ENCODE data around the gene SEBOX. TPM values are rescaled to one million over a fixed set of nuclear protein-coding genes. Genes with fewer than 3 reads are reported as not detected.

SEBOX gene
- total RNA-seq, 1 experiment from 2014 or later, result not detected

DNA sequence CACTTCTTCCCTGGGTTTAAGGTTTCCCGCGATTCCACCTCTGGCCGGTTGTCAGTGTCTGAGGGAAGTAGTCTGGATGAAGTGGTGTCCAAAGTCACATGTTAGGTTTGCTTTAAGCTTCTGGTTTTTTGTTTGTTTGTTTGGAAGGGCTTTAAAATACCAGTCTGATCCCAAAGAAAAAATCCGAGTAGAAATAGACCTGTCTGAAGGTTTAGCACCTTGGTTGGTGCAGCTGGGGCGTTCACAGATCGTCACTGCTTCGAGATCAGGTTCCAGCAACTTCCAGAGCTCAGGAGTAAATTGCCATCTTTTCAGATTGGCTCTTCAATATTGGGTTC, 45.4 kb downstream of the SEBOX start:
- no peak for DNase-seq (ENCODE audit: low read depth)

DNA sequence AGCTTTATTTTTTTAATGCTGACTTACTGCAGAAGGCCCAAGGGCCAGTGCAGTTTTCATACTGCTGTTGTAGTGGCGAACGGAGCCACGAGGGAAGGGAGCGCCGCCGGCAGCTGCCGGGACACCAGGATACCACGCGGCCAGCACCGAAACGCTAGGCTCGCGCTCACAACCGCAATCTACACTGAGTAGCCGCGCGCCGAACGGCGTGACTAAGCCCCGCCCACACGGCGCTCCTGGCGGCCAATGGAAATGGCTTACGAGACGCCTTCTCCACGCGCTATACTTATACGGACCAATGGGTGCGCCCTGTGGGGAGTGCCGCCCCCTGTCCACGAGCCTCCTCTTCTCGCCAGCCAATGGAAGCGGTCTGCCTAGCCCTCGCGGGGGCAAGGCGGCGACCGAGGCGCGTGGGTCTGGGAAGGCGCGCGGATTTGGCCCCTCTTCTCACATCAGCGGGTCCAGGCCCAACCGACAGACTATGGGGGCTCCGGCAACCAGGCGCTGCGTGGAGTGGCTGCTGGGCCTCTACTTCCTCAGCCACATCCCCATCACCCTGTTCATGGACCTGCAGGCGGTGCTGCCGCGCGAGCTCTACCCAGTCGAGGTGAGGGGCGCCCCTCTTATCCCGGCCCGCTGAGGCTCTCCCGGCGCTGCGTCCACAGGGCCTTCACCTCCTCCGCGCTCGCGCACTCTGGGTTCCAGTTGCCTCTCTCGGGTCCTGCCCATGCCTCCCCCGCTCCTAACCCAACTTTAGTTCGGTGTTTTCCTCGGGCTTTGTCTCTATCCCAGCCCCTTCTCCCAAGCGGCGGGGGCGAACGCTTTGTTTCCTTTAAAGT, 46.0 kb downstream of the SEBOX start, which contains the start of gene TMEM97:
Gene TMEM97, plus strand, starts transcription at position 442 of the 839 bp plus-strand sequence. Its CDS starts 40 bp downstream, at position 482.
- DNase-seq (ENCODE audit: low read depth), result peak; percentile 95

DNA sequence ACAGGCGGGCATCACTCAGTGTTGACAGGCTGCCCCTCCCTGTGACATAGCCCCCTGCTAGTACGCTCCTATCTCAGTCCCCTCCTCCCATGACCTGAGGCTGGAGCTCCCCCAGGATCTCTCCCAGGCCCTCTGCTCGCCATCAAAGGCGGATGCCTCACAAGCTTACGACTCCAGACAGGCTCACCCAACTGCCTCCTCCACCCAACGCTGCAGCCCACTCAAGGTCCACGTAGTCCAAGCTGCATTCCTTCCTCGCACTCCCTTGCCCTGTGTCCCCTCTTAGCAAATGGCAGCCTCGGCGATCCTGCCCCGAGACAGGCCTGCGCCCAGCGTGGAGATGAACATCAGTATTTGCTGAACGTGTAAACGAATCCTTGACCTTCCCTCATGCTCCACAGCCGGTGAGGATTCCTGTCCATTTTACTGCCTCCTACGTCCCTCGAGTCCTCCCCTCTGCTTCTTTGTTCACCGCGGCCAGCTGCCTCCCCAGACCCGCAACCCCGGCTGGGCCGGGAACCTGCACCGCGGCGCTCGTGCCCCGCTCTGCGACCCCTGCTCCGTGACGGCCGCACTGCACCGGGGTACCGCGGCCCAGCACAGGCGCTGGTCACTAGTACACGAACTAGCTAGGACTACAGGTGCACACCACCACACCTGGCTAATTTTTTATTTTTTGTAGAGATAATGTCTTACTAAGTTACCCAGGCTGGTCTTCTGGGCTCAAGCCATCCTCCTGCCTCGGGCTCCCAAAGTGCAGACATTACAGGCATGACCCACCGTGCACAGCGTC, 46.8 kb downstream of the SEBOX start:
- no peak for DNase-seq (ENCODE audit: low read depth)

DNA sequence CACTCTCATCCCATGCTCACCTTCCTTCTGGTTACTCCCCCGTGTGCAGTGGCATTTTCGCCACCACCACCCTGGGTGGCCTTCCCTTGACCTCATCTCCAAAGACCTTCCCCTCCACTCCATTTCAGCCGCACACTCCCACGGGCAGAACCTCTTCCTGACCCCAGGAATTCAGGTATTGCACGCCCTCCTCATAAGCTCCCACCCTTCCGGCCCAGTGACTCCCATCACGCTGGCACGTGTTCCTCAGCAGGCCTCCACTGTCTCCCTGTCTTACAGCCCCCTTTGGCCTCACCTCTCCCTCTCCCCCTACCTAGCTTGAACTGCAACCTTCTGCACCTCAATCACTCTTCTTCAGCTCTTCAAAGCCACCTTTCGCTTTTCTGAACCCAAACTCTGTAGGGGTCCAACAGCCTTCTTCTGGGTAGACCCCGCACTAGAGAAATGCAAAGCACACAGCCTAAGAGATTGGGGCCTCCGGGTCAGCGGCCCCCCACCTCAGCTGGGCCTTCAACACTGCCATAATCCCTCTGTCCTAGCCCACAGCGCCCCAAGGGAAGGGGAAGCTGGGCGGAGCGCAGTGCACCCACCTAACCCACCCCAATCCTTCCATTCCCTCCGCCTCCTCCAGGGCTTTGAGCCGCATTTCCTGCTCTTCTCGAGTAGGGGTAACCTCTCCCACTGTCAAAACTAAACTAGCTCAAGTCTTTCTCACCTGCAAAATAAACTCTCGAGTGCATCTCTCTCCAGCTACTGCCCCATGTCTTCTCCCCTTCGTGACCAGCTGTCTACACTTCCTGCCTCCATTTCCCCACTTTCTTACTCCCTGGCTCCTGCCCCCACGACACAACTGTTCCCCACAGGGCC, 47.7 kb downstream of the SEBOX start:
- DNase-seq (ENCODE audit: low read depth), result no peak

DNA sequence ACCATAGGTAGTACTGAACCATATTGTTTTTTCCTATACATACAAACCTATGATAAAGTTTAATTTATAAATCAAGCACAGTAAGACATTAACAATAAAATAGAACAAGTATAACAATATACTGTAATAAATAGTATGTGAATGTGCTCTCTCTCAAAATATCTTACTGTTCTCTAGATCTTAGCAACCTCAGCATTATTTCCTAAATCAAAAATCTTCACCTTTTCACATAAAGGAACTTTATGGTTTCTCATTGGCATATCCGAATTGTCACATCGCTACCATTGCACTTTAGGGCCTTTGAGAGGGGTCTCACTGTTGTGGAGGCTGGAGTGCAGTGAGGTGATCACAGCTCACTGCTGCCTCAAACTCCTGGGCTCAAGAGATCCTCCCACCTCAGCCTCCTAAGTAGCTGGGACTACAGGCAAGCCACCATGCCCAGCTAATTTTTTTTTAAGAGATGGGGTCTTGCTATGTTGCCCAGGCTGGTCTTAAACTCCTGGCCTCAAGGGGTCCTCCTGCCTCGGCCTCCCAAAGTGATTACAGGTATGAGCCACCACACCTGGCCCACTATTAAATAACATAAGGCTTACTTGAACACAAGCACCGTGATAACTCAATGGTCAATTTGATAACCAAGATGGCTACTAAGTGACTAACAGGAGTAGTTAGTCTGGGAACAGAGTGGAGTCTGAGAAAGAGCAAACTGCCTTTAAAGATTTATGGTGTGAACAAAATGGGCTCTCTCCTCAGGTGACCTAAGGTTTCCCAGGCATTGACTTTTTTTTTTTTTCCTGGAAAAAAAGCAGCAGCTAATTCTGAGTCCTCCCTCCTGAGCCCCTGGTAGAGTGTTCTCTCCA, 48.9 kb downstream of the SEBOX start:
- no peak for DNase-seq (ENCODE audit: low read depth)

DNA sequence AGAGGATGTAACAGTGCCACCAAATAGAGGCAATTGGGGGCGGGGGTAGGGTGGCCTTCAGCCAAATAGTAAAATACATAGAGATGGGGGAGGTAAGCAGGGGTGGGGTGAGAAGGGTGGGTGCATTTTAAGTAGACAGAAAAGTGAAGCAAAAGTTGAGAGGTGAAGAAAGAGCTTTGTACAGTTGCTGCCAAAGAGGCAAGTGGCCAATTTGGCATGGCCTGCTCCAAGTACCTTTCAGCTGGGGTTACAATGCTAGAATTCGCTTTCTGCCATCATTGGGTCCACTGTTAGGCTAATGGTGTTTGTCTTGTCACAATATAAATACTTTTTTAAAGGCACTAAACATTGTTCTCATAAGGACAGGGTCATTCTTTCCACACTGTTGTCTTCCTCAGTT, 51.2 kb downstream of the SEBOX start:
- DNase-seq (ENCODE audit: low read depth), result no peak

Other genes with a start within 250 kb of the SEBOX start
- gene TMEM97, start 46.0 kb downstream of the SEBOX start, total RNA-seq (2014; rRNA removed; shearing (Covaris generic)), result 31.4 and 41.8 TPM in 2 replicates
- gene IFT20, start 29.7 kb downstream of the SEBOX start, total RNA-seq (2014; rRNA removed; shearing (Covaris generic)), result 34.7 and 65.9 TPM in 2 replicates
- 30.7 and 39.0 TPM in 2 replicates for gene TNFAIP1, start 29.4 kb downstream of the SEBOX start, total RNA-seq (2014; rRNA removed; shearing (Covaris generic))
- gene POLDIP2, start 7.7 kb downstream of the SEBOX start, total RNA-seq (2014; rRNA removed; shearing (Covaris generic)), result 119 and 121 TPM in 2 replicates
- gene VTN, start 5.1 kb upstream of the SEBOX start, total RNA-seq (2014; rRNA removed; shearing (Covaris generic)), result not detected in 2 replicates
- gene SARM1, start 6.5 kb upstream of the SEBOX start, total RNA-seq (2014; rRNA removed; shearing (Covaris generic)), result 4.0 and 6.4 TPM in 2 replicates
- 6.4 and 6.8 TPM in 2 replicates for gene SLC46A1, start 41.0 kb upstream of the SEBOX start, total RNA-seq (2014; rRNA removed; shearing (Covaris generic))
- not detected in 2 replicates for gene SLC13A2, start 108.4 kb upstream of the SEBOX start, total RNA-seq (2014; rRNA removed; shearing (Covaris generic))
- gene FOXN1, start 141.1 kb upstream of the SEBOX start, total RNA-seq (2014; rRNA removed; shearing (Covaris generic)), result not detected in 2 replicates
- gene UNC119, start 187.4 kb upstream of the SEBOX start, total RNA-seq (2014; rRNA removed; shearing (Covaris generic)), result 29.8 and 36.9 TPM in 2 replicates
- 112 and 119 TPM in 2 replicates for gene PIGS, start 206.3 kb upstream of the SEBOX start, total RNA-seq (2014; rRNA removed; shearing (Covaris generic))
- gene ALDOC, start 211.7 kb upstream of the SEBOX start, total RNA-seq (2014; rRNA removed; shearing (Covaris generic)), result 0.32 TPM in 1 of 2 replicates, not detected in the other
- 52.9 and 104 TPM in 2 replicates for gene SPAG5, start 233.8 kb upstream of the SEBOX start, total RNA-seq (2014; rRNA removed; shearing (Covaris generic))
- 2.2 and 9.7 TPM in 2 replicates for gene RSKR, start 249.0 kb upstream of the SEBOX start, total RNA-seq (2014; rRNA removed; shearing (Covaris generic))

All from M059J (cell line).